Transverse colon (tissue), 4 donors: Measurements from ENCODE around the gene CFAP410.

Experiments used
- EP300 ChIP-seq: sonication (generic); formaldehyde crosslinking; IDR thresholded peaks from one replicate; pipeline ENCODE4 v1.6.1; 2017; ENCODE audit warnings: antibody characterized with exemption, low read depth
- POLR2A ChIP-seq: fragments of 450-650 bp; IDR thresholded peaks from one replicate; pipeline ENCODE4 v1.6.1; 2016; ENCODE audit warnings: antibody characterized with exemption, mild to moderate bottlenecking, moderate library complexity
- POLR2AphosphoS5 ChIP-seq, 3 donors: sonication (generic); formaldehyde crosslinking; IDR thresholded peaks; one replicate each; pipeline ENCODE4 v1.6.1; 2016; ENCODE audit warnings: antibody characterized with exemption in 3 of 3
- TF ChIP-seq, protein P1 (sequence below), 5 experiments: fragments of 200-600 bp in 3 of 5; fragments of 450-650 bp in 2 of 5; sonication (generic) in 3 of 5; IDR thresholded peaks; 1 replicate in 2 of 5; 2 replicates in 3 of 5; pipeline ENCODE4 v1.5.1; 2016 to 2017; ENCODE audit warnings: antibody characterized with exemption in 5 of 5, inconsistent platforms in 3 of 5, mild to moderate bottlenecking in 2 of 5, moderate library complexity in 1 of 5

DNA sequence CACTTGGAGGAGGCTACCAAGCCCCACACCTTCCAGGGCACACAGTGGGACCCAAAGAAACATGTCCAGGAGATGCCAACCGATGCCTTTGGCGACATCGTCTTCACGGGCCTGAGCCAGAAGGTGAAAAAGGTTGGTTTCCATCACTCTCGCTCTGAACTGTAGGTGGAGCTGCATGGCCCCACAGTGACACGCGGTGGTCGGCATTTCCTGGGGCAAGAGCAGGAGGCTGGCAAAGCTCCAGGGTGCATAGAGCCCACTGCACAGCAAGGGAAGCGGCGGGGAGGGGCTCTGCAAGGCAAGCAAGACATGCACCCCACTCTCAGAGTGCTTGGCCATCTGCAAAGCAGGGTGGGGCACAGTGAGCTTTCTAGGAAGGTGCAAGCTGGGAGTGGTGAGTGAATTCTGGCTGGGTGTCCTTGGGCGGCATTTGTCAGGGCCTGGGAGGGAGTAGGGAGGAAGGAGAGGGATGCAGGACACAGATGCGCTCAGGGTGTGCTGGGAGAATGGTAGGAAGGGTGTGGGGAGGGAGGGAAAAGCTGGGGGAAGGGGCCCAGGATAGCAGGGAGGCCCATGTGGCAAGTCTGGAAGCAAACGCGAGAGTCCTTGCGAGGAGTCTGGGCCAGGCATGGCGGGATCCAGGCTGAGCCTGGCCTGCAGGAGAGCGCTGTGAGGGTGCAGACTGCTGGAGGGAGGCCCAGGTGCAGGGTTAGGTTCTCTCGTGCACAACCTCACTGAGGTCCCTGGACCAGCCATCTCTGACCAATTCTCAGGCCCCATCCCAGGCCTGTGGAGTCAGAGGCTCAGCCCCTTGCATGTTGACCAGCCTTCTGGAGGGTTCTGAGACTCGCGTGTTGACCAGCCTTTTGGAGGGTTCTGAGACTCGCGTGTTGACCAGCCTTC, 25.2 kb upstream of the CFAP410 start:
- TF ChIP-seq, protein P1, sequence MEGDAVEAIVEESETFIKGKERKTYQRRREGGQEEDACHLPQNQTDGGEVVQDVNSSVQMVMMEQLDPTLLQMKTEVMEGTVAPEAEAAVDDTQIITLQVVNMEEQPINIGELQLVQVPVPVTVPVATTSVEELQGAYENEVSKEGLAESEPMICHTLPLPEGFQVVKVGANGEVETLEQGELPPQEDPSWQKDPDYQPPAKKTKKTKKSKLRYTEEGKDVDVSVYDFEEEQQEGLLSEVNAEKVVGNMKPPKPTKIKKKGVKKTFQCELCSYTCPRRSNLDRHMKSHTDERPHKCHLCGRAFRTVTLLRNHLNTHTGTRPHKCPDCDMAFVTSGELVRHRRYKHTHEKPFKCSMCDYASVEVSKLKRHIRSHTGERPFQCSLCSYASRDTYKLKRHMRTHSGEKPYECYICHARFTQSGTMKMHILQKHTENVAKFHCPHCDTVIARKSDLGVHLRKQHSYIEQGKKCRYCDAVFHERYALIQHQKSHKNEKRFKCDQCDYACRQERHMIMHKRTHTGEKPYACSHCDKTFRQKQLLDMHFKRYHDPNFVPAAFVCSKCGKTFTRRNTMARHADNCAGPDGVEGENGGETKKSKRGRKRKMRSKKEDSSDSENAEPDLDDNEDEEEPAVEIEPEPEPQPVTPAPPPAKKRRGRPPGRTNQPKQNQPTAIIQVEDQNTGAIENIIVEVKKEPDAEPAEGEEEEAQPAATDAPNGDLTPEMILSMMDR (IDR thresholded peaks at IDR 0.05) = no peak
- TF ChIP-seq EP300 = no peak
- TF ChIP-seq POLR2A = no peak
- no peak for TF ChIP-seq POLR2AphosphoS5 (IDR thresholded peaks at IDR 0.05)
